ENCODE results near the gene SCO2.

Gene SCO2

DNA sequence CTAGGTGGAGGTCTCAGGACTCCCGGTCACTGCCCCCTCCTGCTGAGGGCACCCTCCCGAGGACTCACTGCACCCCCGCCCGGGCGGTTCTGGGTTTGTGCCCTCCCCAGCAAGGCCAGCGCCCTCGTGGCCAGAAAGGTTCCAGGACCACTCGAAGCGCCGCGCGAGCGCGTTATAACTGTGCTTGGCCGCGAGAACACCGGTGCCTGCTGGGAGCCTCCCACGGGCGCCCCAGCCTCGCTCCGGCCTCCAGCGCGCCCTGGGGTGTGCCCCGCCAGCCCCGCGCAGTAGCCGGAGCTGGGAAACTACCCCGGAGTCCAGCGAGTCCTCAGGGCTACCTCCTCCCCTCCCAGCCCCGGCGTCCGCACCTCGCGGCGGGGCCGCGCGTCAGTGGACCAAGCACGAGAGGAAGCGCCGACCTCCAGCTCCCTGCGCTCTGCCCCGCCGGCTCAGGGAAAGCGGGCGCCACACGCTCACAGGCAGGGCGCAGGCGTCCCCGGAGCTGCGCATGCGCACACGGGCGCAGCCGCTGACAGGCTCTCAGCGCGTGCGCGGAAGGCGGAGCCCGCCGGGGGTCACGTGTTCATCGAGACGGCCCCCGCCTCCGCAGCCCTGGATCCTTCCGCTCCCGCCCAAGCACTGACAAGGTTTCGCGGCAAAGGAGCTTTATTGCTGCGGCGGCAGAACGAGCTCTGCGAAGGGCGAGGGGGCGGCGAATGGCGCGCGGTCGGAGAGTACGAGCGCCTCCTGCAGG, at the start of gene SCO2:
SCO2 (minus strand) TSS at position 495 of the 754 bp plus-strand sequence. CDS start 1,187 bp downstream, outside the sequence.
- peak; percentile 98 for DNase-seq (ENCODE audit: low read depth)

- DNase-seq (ENCODE audit: low read depth): no peak
Measured at GRCh38 chr22:50574383-50574755, 49.0 kb upstream of the SCO2 start.

DNA sequence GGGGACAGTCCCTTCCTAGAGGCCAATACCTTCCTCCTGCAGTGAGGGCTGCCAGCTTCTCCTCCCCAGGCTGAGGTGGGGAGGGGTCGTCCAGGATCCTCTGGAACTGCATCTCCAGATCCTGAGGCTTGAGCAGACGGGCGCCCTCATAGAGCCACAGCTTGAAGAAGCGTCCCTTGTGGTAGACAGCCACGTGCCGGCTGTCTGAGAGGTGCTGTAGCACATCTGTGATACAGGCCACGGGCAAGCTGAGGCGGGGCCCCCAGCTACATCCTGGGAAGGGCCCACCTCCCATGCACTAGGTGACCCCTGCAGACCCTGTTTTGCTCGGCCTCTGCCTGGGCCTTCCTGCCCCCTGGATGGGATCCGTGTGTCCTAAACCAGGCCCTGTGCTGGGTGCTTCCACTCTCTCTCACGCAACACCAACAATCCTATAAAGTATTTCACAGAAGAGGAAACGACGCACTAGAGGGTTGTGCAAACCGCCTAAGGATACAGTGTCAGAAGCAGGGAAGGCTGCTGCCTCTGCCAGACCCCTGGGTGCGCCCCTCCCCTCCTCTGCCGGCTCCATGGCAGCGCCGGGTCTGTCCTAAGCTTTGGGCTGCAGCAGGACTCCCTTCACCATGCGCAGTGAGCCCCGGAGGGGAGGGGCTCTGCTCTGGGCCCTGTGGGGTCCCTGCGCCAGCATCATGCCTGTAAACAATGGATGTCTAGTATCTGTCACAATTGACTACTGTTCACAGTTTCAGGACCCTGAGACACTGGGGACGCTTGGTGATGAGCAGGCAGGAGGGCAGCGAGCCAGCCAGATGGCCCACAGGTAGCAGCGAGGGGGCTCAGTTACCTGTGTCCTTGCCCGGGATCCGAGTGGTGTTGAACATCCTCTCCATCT, 48.3 kb upstream of the SCO2 start:
- no peak for DNase-seq (ENCODE audit: low read depth)

- no peak for DNase-seq (ENCODE audit: low read depth)
Measured at GRCh38 chr22:50572965-50573364, 47.6 kb upstream of the SCO2 start.

GRCh38 chr22:50571264-50572175, 46.1 kb upstream of the SCO2 start:
- no peak for DNase-seq (ENCODE audit: low read depth)

DNA sequence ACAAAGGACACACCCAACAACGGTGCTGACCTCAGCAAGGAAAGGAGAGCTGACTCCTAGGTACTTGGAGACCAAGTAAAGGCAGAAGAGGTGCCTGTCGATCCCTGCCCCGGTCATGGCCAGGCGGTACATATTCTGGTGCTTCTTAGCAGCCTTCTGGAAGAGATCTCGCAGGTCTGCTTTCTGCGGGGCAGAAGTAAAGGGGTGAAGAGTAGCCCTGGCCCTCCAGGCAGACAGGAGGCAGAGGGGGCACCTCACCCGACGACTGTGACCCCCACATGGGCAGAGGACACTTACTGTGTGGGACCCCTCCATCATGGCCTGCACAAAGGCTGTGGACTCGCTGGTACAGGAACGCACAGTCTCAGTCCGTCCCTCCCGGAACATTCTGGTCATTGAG, 45.5 kb upstream of the SCO2 start:
- no peak for DNase-seq (ENCODE audit: low read depth)

DNA sequence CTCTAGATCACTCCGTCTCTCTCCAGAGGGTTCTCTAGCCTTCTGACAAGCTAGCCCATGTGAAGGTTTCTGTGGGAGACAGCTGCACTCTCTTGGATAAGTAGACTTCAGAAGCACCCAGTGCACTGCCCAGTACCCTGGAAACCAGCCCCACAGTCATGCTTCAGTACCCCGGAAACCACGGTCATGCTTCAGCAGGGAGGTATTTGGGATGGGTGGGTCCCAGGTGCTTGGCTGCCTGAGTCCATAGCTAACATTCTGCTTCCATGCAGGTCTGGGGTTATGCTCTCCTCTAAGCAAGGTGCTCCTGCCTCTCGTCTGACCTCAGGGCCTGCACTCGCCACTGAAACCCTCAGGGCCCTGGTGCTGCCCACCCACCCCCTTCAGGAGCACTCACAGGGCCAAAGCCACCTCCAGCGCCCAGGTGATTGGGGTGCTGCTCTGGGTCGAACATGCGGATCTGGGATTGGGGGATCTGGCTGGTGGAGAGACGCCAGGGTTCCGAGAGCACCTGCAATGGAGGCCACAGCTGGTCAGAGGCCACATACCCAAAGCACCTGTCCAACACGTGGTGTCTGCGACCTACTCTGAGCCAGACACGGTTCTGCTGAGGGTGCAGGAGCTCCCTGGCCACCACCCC, 44.6 kb upstream of the SCO2 start:
- DNase-seq (ENCODE audit: low read depth): no peak

GRCh38 chr22:50569041-50569459, 43.7 kb upstream of the SCO2 start:
- no peak for DNase-seq (ENCODE audit: low read depth)

GRCh38 chr22:50568626-50569025, 43.2 kb upstream of the SCO2 start:
- DNase-seq (ENCODE audit: low read depth): no peak

DNA sequence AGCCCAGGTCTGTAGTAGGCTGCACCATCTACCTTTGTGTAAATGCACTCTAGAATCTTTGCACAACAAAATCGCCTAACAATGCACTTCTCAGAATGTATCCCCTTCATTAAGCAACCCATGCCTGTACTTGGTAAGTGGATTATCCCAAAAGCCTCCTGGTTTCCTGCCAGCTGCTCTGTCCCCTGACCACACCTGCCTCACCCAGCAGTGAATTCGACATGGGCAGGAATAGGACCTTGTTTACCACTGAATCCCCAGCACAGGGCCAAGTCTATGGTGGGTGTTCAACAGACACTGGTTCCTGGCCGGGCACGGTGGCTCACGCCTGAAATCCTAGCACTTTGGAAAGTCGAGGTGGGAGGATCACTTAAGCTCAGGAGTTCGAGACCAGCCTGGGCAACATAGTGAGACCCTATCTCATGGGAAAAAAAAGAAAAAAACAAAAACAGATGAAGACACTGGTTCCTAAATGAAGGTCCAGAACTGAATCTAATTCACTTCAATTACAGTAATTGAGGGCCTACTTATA, 42.4 kb upstream of the SCO2 start:
- no peak for DNase-seq (ENCODE audit: low read depth)

- DNase-seq (ENCODE audit: low read depth): no peak
Measured at GRCh38 chr22:50564289-50564688, 38.9 kb upstream of the SCO2 start.

- DNase-seq (ENCODE audit: low read depth): no peak
Measured at GRCh38 chr22:50563413-50564160, 38.2 kb upstream of the SCO2 start.

- DNase-seq (ENCODE audit: low read depth): peak; percentile 97
Measured at GRCh38 chr22:50562523-50563412, 37.4 kb upstream of the SCO2 start, which contains the start of gene SYCE3. Gene SYCE3 (minus strand): TSS chr22:50562919. CDS start chr22:50556405, 6,514 bp downstream.

DNA sequence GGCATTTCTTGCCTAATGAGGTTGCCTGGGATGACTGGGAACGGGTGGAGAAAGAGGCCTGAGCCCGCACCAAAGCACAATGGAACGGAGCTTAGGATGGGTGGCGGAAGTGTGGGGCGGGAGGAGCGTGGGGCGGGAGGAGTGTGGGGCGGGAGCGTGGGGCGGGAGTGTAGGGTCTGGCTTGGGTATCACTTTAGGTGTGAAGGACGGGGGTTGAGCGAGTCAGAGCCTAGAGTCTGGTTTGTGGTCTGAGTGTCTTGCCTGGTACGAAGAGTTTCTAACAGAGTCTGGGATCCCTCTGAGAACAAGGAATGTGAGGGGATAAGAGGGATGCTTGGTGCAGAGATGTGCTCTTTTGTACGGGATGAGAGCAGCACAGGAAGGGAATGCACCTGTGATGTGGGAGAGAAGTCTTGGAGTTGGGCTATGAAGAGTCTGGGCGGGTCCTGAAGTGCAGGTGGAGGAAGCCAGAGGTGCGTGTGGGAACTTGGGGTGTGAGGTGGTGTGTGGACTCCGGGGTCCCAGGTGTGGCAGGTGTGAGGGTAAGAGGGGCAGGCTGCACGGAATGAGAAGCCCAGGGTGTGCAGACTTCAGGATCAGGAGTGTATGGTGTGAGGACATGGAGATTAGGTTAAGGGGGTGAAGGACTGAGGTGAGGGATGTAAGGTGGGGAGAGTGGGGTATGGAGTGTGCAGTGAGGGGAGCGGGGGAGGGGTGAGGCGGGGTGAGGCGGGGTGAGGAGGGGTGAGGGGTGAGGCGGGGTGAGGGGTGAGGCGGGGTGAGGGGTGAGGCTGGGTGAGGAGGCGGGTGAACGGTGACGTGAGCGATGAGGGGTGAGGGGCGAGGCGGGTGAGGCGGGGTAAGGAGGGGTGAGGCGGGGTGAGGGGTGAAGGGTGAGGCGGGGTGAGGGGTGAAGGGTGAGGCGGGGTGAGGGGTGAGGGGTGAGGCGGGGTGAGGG, 36.3 kb upstream of the SCO2 start:
- DNase-seq (ENCODE audit: low read depth): no peak

- no peak for DNase-seq (ENCODE audit: low read depth)
Measured at GRCh38 chr22:50560034-50560433, 34.6 kb upstream of the SCO2 start.

- DNase-seq (ENCODE audit: low read depth): no peak
Measured at GRCh38 chr22:50556703-50557102, 31.3 kb upstream of the SCO2 start.

GRCh38 chr22:50553310-50553709, 27.9 kb upstream of the SCO2 start:
- no peak for DNase-seq (ENCODE audit: low read depth)

GRCh38 chr22:50551160-50551752, 25.9 kb upstream of the SCO2 start:
- DNase-seq (ENCODE audit: low read depth): no peak
